Stimulated activated CD4-positive, alpha-beta T cell treated with anti-CD3 and anti-CD28 coated beads, Interleukin-1b, Interleukin-23, amount 100 ng/mL, for 48 hours (primary cell): ENCODE measurements around the gene ZSCAN22.
"Not testable (repeated sequence)": the region's sequence is repeated elsewhere in the genome, so short reads cannot be mapped to it uniquely, and the experiment has no call there.

Source experiments
- DNase-seq: peaks from one replicate; pipeline ENCODE4 v3.0.0-alpha.2; 2020

Gene ZSCAN22

DNA sequence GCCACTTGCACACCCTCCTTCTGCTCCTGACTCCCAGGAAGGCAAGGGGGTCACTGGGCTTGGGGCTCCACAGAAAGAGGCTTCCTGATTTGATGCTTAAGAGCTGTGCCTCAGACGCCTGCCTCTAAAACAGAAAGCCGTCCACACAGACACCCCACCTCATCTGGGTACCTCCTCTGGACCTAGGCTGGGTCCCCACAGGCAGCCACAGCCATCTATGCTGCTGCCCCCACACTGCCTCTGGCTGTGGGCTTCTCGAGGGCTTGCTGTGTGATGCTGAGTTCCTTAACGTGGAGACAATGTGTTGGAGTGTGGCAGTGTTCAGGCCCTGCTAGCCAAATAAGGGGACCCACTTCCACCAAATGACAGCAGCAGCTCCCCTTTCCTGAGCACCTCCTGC, 8.5 kb upstream of the ZSCAN22 start:
- DNase-seq: no peak

DNA sequence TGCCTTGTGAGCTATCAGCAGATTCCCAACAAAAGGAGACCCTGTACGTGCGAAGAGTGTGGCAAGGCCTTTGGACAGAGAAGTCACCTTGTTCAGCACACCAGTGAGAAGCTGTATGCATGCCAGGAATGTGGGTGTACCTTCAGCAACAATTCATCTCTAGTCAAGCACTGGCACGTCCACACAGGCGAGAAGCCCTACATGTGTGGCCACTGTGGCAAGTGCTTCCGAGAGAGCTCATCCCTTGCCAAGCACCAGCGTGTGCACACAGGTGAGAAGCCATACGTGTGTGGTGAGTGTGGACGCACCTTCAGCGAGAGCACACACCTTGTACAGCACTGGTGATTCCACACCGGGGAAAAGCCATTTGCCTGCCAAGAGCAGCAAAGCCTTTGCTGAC, 7.6 kb upstream of the ZSCAN22 start:
- DNase-seq: no peak

DNA sequence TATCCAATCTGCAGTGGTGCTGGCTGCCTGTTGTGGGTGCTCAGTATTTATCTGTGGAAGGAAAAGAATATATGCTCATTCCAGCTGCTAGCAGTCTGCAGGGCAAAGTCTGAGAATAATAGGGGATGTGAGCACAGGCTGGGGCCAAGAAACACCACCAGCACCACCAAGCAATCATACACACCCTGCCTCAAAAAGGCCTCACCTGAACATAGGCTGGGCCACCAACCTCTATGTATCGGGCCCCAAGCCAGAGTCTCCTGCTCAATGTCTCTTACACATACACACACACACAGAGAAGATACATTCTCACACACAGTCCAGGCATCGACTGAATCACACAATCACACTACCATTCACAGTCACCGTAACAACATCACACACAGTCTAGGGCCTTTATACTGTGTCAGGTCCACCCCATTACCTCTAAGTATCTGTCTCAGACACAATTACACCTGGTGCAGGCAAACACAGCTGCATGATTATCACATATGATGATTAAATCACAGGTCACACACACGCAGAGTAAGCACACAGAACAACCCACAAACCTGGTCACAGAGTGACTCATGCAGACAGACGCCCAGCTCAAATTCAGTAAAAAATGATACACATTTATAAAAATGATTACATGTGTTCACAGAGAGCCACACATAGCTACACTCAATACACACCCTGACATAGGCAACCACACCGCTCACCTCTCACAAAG, 1.3 kb upstream of the ZSCAN22 start:
- DNase-seq: peak; percentile 19

DNA sequence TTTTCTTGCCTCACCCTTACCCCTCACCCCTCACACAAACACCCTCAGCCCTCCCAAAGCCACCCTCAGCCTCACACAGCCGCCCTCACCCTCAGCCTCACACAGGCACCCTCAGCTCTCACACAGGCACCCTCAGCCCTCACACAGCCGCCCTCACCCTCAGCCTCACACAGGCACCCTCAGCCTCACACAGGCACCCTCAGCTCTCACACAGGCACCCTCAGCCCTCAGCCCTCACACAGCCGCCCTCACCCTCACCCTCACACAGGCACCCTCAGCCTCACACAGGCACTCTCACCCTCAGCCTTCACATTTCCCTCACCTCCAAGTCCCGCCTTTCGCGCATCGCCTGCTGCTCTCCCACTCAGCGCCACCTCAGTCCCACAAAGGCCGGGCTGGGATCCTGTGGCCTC, 287 bp upstream of the ZSCAN22 start:
- DNase-seq: no peak

DNA sequence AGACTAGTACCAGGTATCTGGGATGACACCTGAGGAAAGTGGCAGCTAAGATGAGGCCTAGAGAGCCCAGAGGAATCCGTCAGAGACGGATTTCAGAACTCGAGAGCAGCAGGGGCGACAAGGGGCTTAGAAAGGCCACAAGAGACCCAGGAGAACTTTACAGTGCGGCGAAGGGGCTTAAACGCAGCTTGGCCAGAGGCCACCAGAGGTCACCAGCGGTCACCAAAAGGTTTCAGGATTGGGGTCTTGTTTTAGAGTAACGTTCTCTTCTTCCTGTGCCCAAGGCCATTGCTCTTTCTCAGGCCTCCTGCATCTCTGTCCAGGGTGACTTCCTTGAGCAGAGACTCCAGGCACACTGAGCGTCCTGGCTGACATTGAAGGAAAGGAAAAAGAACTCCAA, 2.2 kb downstream of the ZSCAN22 start:
- no peak for DNase-seq

DNA sequence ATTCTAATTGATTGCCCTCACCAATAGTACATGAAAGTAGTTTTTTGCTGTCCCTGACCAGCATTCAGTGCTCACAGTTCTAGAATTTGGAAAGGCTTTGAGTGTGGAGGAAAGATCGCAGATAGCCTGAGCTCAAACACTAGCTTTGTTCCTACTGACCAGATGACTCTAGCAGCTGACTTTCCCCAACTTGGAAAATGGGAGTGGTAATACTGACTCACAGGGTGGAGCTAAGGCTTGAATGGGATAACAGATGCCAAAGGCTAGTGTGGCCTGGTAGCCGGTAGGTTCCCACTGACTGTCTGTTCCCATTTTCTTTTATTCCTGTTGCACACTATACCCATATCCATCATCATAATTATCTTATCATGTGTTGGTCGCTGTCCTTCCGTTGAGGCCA, 3.7 kb downstream of the ZSCAN22 start:
- DNase-seq: no peak

DNA sequence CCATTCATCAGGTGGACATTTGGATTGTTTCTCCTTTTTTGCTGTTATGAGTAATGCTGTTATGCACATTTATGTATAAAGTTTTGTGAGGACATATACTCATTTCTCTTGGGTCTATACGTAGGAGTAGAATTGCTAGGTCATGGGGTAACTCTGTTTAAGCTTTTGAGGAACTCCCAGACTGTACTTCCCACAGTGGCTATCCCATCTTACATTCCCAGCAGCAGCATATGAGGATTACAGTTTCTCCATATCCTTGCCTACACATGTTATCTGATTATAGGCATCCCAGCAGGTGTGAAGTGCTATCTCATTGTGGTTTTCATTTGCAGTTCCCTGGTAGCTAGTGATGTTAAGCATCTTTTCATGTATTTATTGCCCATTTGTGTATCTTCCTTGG, 5.9 kb downstream of the ZSCAN22 start:
- DNase-seq: no peak

DNA sequence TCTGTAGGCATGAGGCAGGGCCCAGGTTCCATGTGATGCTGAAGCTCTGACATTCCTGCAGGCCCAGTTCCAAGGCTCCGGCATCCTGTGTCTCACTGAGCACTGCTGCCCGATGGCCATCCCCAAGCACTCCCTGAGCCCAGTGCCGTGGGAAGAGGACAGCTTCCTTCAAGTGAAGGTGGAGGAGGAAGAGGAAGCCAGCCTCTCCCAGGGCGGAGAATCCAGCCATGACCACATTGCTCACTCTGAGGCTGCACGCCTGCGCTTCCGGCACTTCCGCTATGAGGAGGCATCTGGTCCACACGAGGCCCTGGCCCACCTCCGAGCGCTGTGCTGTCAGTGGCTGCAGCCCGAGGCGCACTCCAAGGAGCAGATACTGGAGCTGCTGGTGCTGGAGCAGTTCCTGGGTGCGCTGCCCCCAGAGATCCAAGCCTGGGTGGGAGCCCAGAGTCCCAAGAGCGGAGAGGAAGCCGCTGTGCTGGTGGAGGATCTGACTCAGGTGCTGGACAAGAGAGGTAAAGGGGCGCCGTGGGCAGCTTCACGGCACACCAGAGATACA, 8.0 kb downstream of the ZSCAN22 start:
- DNase-seq: no peak

DNA sequence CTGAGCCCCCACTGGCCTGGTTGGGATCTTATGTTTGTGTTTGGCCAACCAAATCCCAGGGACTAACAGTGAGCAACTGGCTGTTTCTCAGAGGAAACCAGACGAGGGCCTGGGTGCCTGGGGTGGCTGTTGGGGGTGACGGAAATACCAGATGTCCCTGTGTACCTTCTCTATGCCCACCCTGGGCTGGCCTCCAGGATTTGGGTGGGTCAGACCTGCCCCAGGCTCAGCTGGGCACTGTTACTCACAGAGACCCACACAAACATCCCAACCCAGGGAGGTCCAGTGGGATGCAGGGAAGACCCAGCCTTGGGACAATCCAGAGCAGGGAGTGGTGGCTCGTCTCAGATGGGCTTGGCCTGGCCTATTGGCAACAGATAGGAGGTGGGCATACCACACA, 8.8 kb downstream of the ZSCAN22 start:
- no peak for DNase-seq

DNA sequence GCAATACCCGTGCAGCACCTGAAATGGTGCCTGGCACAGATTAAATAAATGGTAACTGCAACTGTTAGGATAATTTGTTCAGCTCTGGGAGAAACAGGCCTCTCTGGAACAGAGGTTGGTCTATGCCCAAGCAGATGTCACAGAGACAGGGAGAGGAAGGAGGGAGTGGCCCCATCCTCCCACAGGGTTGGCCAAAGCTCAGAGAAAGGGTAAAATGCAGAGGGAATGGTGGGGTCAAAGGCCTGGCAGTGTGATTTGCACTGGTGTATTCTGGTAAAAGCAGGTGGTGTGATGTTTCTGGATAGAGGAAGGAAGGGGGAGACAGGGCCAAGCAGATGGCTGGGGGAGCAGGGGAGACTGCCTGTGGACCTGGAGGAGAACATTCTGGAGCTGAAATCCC, 9.4 kb downstream of the ZSCAN22 start:
- no peak for DNase-seq

DNA sequence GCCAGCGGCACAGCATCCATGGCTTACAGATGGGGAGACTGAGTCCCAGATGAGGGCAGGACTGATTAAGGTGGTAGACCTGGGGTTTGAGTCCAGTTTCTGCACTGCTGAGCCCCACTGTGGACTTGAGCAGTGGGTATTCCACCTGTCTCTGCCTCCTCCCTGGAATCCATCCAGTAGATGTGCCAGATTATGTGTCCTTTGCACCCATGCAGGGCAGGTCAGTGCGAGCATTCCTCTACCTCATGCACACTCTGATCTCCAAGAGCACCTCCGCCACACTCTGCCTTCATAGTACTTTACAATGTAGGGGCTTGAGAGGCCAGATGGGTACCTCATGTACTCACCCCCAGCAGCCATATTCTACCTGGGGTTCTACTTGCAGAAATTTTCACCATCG, 10.0 kb downstream of the ZSCAN22 start:
- no peak for DNase-seq

DNA sequence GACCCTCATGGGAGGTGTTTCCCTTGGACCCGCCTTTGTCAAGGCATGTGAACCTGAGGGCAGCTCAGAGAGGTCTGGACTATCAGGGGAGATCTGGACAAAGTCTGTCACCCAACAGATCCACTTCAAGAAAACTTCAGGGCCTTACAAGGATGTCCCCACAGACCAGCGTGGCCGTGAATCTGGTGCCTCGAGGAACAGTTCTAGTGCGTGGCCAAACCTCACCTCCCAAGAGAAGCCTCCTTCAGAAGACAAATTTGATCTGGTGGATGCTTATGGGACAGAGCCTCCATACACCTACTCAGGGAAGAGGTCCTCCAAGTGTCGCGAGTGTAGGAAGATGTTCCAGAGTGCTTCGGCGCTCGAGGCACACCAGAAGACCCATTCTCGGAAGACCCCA, 11.5 kb downstream of the ZSCAN22 start:
- DNase-seq: no peak

DNA sequence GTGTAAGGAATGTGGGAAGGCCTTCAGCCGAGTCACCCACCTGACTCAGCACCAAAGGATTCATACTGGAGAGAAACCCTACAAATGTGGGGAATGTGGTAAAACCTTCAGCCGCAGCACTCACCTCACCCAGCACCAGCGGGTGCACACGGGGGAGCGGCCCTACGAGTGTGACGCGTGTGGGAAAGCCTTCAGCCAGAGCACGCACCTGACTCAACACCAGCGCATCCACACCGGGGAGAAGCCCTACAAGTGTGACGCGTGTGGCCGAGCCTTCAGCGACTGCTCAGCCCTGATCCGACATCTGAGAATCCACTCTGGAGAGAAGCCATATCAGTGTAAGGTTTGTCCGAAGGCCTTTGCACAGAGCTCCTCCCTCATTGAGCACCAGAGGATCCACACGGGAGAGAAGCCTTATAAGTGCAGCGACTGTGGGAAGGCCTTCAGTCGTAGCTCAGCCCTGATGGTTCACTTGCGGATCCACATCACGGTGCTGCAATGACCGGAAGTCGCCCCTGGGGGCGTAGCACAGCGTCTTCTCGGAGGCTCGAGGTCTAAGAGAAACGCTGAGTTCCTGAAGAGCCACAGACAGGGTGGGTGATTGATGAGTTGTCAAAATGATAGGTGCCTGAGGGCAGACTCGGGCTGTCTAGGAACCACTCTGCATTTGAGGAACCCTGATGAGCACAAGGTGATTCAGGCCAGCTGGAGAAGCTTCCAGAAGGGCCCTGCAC, 12.2 kb downstream of the ZSCAN22 start:
- DNase-seq: no peak

DNA sequence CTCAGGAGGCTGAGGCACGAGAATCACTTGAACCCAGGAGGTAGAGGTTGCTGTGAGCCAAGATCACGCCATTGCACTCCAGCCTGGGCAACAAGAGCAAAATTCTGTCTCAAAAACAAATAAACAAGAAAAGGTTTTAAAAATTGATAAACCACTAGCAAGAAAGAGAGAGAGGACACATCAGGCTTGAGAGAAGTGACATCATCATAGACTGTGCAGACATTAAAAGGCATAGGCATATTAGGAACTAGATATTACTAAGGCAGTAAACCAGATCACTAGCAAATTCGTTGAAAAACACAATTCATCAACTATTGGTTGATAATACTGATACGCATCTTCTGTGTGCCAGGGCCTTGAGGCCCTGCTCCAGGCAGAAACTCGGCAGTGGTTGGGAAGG, 18.8 kb downstream of the ZSCAN22 start:
- no peak for DNase-seq

DNA sequence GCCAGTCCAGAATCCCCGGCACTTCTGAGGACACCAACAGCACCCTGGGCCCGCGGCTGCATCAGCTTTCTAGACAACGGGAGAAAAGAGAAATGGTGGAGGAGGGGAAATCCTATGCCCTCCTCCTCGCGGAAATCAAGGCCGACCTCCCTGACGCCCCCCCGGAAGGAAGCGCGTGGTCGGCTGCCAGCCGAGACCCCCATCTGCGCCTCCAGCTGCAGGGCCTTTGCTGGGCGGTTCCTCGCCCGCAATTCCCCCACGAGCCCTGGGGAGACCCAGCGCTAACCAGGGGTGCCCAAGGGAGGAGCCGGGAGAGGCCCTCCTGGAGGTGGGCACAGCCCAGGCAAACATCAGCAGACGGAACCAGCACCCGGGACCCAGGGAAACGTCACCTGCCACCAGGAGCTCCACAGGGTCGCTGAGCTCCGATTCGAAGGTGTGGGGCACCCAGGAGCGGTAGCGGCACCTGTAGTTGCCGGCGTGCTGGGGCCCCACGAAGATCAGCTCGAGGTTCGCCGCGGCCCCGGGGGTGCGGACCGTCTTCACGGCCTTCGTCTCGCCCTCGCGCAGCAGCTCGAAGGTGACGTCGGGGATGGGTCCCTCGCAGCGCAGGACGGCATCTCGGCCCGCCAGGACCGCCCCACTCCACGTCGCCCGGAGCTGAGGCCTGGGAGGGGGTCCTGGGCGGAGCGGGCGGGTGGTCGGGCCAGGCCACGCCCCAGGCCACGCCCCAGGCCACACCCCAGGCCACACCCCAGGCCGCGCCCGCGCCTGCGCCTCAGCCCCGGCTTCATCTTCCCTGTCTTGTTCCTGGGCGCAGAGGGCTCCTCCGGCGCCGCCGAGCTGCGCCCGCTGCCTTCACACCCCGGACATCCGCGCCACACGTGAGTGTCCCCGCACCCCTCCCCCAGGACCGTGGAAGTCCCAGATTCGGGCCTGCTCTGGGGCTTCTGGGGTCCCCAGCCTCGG, 20.5 kb downstream of the ZSCAN22 start:
- peak; percentile 68 for DNase-seq

DNA sequence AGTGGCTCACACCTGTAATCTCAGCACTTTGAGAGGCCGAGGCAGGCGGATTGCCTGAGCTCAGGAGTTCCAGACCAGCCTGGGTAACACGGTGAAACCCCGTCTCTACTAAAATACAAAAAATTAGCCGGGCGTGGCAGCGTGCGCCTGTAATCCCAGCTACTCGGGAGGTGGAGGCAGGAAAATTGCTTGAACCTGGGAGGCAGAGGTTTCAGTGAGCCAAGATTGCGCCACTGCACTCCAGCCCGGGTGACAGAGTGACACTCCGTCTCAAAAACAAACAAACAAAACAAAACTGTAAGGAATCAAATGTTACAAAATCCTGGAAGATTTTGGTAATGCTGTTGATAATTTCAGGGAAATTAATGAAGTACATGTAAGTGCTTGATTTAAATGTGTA, 21.3 kb downstream of the ZSCAN22 start:
- DNase-seq: not testable (repeated sequence)

DNA sequence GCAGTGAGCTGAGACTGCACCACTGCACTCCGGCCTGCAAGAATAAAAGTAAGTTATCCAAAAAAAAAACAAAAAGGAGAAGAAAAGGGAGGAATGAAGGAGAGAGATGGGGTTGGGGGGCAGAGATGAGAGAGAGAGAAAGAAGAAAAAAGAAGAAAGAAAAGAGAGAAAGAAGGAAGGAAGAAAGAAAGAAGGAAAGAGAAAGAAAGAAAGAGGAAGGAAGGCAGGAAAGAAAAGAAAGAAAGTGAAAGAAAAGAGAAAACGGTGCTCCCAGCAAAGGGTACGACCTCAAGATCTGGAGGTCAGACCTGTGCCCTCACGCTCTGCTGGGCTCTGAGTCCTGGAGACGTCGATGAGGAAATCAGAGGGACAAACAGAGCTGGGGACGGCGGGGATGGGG, 22.8 kb downstream of the ZSCAN22 start:
- DNase-seq: no peak

DNA sequence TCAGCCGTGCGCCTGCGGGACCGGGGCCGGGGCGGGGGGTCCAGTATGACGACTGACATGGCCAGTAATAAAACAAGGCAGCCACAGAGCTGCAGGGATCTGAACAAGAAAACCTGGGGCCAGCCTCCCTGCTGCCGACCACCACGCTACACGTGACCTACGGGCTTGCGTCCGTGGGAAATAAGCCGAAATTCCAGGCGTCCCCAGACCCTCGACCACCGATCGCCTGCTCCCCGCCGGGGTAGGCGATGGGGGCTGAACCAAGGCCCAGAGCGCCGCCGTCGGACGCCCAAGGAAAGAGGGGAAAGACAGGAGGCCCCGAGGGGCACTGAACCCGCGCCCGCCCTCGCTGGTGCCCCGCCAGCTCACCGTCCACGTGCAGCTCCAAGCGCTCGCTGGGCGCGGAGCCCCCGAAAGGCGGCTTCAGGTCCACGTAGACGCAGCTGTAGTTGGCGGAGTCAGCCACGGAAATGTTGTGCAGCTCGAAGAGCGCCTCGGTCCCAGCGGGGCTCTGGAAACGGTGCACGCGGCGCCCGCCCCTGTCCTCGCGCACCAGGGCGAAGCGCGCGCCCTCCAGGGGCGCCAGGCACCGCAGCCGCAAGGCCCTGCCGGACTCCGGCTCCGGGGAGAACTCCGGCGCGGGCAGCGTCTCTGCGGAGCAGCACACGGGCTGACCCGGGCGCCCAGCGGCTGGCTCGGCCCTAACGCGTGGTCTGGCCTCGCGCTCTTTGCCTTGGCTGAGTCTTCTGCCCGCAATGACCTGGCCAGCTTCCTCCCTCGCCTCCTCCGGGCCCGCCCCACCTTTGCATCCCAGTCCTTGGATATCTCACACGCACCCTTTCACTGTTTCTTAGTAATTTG, 23.4 kb downstream of the ZSCAN22 start:
- DNase-seq: no peak

DNA sequence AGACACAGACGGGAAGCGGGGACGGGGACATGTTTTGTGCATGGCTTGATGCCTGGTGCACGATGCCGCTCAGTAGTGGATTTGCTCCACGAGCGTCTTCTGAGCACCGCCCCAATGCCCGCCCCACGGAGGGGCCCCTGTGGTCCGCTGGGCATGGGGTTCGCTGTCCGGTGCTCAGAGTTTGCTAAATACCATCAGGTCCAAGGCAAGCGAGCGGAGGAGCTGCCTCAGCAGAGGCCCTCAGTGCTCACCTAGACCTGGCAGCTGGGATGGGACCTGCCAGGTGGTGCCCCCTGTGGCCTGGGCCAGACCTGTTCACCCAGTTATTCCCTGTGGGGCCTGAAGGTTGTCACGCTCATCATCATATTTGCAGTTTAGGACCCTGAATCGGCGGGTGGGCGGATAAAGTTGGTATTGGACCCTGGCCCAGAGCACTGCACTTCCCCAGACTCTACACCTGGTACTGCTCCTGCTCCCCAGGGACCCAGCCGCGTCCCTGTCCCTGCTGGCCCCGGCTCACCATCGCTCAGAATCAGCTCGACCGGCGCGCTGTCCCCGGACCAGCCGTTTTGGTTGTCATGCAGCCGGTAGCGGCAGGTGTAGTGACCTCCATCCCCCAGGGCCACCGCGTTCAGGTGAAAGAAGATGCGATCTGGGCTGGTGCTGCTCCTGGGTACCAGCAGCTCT, 24.2 kb downstream of the ZSCAN22 start:
- DNase-seq: no peak

DNA sequence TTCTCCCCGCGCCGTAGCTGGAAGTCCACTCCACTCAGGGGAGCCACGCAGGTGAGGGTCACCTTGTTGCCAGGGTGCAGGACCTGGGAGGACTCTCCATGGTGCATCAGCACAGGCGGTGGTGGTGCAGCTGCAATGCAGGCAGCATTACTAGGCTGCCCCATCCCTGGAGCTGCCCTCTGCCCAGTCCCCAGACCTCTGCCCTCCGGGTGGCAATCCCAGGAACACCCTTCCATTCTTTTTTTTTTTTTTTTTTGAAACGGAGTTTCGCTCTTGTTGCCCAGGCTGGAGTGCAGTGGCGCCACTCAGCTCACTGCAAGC, 24.7 kb downstream of the ZSCAN22 start:
- DNase-seq: no peak

DNA sequence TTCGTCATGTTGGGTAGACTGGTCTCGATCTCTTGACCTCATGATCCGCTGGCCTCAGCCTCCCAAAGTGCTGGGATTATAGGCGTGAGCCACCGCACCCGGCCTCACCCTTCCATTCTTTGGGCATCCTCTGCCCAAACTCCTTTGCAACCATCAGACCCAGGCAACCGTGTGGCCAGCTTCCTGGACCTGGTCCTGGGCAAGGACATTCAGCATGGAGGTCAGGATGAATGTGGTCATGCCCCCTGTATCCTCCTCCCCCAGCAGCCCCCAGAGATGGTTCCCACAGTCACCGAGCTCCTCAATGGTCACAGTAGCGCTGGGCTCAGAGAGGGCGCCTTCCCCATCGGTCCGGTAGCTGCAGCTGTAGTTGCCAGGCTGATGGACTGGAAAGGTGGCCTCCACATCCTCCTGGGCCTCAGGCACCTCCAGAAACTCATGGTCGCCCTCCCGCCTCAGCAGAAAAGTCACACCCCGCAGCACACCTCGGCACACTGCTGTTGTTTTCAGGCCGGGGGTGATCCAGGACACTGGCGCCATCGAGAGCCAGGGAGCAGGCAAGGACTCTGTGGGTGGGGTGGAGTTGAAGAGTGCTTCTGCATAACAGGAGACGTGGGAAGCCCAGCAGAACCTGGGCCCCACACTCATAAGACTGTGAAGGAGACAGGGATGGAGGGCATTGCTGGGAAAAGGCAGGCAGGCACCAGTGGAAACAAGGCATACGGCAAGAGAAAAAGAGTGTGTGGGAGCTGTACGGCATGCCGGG, 25.4 kb downstream of the ZSCAN22 start:
- no peak for DNase-seq
